Left lung (tissue), 10 donors: ENCODE results near the gene PPP3CB. TPM values are rescaled to one million over a fixed set of nuclear protein-coding genes. Genes with fewer than 3 reads are reported as not detected.
A peak's percentile ranks its signal among the peaks of the same experiment; 100 is the strongest.

Source experiments
- ATAC-seq: fragments of 200-7000 bp; cut with Tn5 transposase; one replicate; pipeline ENCODE4 v1.9.1; 2020; ENCODE audit warnings: moderate library complexity
- DNase-seq, 4 donors: peaks; one replicate each; pipeline ENCODE4 v3.0.0-alpha.2; 2013 to 2020
- H3K27ac ChIP-seq, 2 donors: fragments of 200-600 bp; sonication (generic) in 1 of 2; one replicate each; pipeline versions ENCODE4 v1.5.0 to v1.8.0; 2020 to 2021
- H3K27me3 ChIP-seq, 2 donors: fragments of 200-600 bp; sonication (generic) in 1 of 2; one replicate each; pipeline versions ENCODE4 v1.5.0 to v1.8.0; 2020 to 2021
- H3K36me3 ChIP-seq, 2 donors: fragments of 200-600 bp; sonication (generic) in 1 of 2; one replicate each; pipeline versions ENCODE4 v1.5.0 to v1.8.0; 2020 to 2021
- H3K4me1 ChIP-seq, 2 donors: fragments of 200-600 bp; one replicate each; pipeline ENCODE4 v1.8.0; 2021
- H3K4me3 ChIP-seq, 2 donors: fragments of 200-600 bp; sonication (generic) in 1 of 2; one replicate each; pipeline versions ENCODE4 v1.5.0 to v1.8.0; 2020 to 2021; ENCODE audit warnings: mild to moderate bottlenecking in 1 of 2
- H3K9me3 ChIP-seq, 2 donors: fragments of 200-600 bp; sonication (generic) in 1 of 2; one replicate each; pipeline versions ENCODE4 v1.5.0 to v1.8.0; 2020 to 2021
- CTCF ChIP-seq, 2 donors: fragments of 200-600 bp; sonication (generic) in 1 of 2; IDR thresholded peaks; one replicate each; pipeline versions ENCODE4 v1.5.0 to v1.8.0; 2021; ENCODE audit warnings: antibody characterized with exemption in 2 of 2
- intact Hi-C, 2 donors: fragments of 100-400 bp; cut with DNase I; formaldehyde crosslinking; loops; one replicate each; pipeline versions ENCODE4 v1.11.2 to v1.14.2; 2022
- polyA plus RNA-seq, 6 donors: library from polyadenylated mRNA; unstranded; fragments of 120-200 nt; gene quantifications; one replicate each; pipeline ENCODE4 v1.2.1, GENCODE V29; 2013; ENCODE audit not compliant: insufficient read length in 6 of 6
- total RNA-seq, 2 donors: library from RNA; stranded (reverse); fragmentation: NEBNext Ultra II Directional; extraction: Animal tissue kit (Norgen Biotek cat#: 25700); gene quantifications; one replicate each; pipeline ENCODE4 v1.2.1, GENCODE V29; 2021
- donor health status: DM: no; HTN: yes; CAD: no.
- donor health status: DM: no; HTN: no; CAD: no.

The PPP3CB gene
- total and polyA plus RNA-seq, 8 donors = 32.3 to 71.3 (median 67.4) TPM

DNA sequence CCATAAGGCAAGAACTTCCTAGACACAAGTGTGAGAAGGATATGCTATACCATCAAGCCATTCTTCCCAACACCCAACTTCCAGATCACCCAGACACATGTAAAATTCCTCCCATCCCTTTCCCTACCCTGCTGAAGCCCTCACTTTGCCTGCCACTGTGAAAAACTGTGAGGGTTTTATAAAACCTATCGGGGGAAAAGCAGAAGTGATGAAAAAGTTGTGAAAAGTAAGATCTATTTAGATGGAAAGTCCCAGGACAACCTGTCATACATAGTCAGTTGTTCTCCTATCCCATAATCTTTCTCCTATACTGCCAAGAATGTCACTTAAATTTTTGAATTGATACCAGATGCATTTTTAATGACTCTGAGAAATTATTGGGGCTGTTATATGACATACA, 39.0 kb upstream of the PPP3CB start:
- DNase-seq = no peak
- TF ChIP-seq CTCF (IDR thresholded peaks at IDR 0.05) = no peak
- H3K36me3 ChIP-seq = peaks cover 0 to 31% of the 10 kb centered on the region in 2 donors
- H3K4me1 ChIP-seq = no peaks in the 10 kb centered on the region
- H3K9me3 ChIP-seq = no peaks in the 10 kb centered on the region
- no peak overlapping the region for H3K27ac ChIP-seq
- no peaks in the 10 kb centered on the region for H3K27me3 ChIP-seq
- ATAC-seq = no peak
- intact Hi-C loops = loop anchor here in 1 of 2 donors (10.0 kb wide), 1 partner anchor 110 kb away; the partner anchor contains the start of gene MYOZ1
- H3K4me3 ChIP-seq = no peak overlapping the region

GRCh38 chr10:73529089-73529832, 33.4 kb upstream of the PPP3CB start:
- H3K27me3 ChIP-seq = no peaks in the 10 kb centered on the region
- H3K4me3 ChIP-seq = no peak overlapping the region
- peaks cover 0 to 33% of the 10 kb centered on the region in 2 donors for H3K36me3 ChIP-seq
- no peaks in the 10 kb centered on the region for H3K4me1 ChIP-seq
- DNase-seq (peak in 2 of 4 donors; percentile 70 to 72), ATAC-seq (peak; percentile 90)
- intact Hi-C loops = loop anchor here in 1 of 2 donors (2.0 kb wide), 1 partner anchor 116 kb away; no protein-coding TSS in a partner anchor
- peak; percentile 74 to 81 for TF ChIP-seq CTCF (IDR thresholded peaks at IDR 0.05)
- H3K9me3 ChIP-seq = no peaks in the 10 kb centered on the region
- H3K27ac ChIP-seq = no peak overlapping the region

DNA sequence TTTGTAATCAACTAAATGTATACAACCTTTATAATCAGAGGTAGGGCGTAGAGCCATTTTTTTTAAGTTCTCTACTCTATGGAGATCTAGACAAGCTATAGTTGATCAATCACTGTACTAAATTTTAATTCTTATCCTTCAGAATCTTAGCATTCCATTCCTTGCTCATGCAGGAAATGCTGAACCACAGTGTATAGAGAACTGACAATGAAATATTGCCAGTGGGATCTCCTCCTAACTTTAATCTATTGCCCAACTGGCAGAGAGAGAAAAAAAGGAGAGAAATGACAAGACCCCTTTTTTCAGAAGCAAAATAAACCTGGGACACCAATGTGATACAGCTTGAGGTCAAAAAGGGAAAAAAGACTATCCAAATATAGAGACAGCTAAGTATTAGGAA, 26.4 kb upstream of the PPP3CB start:
- peaks cover 0 to 72% of the 10 kb centered on the region in 2 donors for H3K36me3 ChIP-seq
- no peak for ATAC-seq
- TF ChIP-seq CTCF (IDR thresholded peaks at IDR 0.05) = no peak
- H3K9me3 ChIP-seq = no peaks in the 10 kb centered on the region
- intact Hi-C loops = no loop called here
- no peaks in the 10 kb centered on the region for H3K4me1 ChIP-seq
- no peak for DNase-seq
- no peak overlapping the region for H3K4me3 ChIP-seq
- H3K27me3 ChIP-seq = no peaks in the 10 kb centered on the region
- H3K27ac ChIP-seq = no peak overlapping the region

DNA sequence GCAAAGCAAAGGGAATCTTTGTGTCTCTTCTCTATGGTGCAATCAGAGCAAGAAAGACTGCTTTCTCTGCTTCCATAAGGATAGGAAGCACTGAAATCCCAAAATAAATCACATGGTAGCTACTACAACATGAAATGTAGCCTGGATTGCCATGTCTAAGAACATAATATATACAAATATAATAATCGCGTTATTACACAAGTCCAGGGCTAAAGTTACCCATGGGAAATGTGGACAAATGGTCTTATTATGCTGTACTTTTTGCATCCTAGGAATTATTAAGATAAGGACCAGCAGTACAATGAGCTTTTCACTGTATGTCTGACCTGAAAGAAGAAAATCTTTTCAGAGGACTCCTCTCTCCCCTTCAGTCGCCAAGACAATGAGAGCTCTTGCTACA, 23.5 kb upstream of the PPP3CB start:
- Histone ChIP-seq H3K9me3 (no peaks in the 10 kb centered on the region), H3K36me3 (peaks cover 0 to 76% of the 10 kb centered on the region in 2 donors), H3K27me3 (no peaks in the 10 kb centered on the region), H3K4me3 (no peak overlapping the region), H3K4me1 (no peaks in the 10 kb centered on the region), H3K27ac (no peak overlapping the region)
- ATAC-seq (no peak), DNase-seq (no peak)
- intact Hi-C loops = no loop called here
- no peak for TF ChIP-seq CTCF (IDR thresholded peaks at IDR 0.05)

DNA sequence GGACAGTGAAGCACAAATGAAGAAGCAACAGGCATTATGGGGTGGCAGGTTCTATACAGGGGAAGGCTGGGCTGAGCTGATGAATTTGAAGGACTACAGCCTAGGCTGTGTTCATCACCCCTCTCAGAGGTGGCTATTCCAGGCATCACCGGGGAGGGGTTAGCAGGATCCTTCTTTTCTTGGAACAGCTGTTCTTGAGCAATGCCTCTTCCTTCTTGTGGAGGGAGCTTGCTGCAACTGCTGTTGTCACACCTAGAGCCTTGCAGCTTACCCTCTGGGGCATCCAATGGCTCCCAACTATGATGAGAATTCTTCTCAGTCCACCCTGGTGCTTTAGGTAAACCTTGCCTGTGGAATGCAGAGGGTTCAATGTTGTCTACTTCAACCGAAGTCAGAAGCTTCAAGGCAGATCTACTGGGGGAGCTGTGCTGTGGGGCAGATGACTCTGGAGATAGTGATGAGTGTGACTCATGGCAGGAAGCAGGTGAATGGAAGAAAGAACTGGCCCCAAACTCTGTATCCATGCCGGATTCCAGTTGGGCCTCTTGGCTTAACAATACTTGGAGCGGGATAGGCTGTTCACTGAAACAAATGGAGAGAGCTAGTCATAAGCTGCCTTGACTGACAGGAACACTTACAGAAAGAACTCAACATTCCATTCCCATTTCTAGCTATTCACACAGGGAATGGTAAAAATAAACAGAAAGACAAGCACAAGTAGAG, 21.5 kb upstream of the PPP3CB start:
- Histone ChIP-seq H3K9me3 (no peaks in the 10 kb centered on the region), H3K27ac (no peak overlapping the region), H3K4me1 (no peaks in the 10 kb centered on the region), H3K27me3 (no peaks in the 10 kb centered on the region), H3K36me3 (peaks cover 0 to 73% of the 10 kb centered on the region in 2 donors), H3K4me3 (no peak overlapping the region)
- no peak for DNase-seq
- no peak for TF ChIP-seq CTCF (IDR thresholded peaks at IDR 0.05)
- intact Hi-C loops = no loop called here
- ATAC-seq = peak; percentile 73
